HG03097 (cell line): ENCODE measurements around the gene LAMA2.

Experiments
- ATAC-seq: cut with Tn5 transposase; IDR thresholded peaks from one replicate; pipeline ENCODE4 v1.9.1; 2021; ENCODE audit not compliant: unreplicated experiment, low FRiP score

Gene LAMA2

DNA sequence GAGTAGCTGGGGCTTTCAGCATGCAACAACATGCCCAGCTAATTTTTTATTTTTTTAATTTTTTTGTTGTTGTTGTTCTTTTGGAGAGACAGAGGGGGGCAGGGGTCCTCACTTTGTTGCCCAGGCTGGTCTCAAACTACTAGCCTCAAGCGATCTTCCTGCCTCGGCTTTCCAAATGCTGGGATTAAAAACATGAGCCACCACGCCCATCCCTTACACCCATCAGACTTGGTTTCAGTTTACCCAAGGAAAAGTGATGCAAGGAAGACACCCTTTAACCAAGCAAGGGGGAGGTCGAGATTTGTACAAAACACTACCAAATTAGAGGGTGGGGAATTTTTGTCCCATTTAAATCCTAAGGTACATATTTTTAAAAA lies 616.9 kb downstream of the LAMA2 start:
- ATAC-seq = no peak

DNA sequence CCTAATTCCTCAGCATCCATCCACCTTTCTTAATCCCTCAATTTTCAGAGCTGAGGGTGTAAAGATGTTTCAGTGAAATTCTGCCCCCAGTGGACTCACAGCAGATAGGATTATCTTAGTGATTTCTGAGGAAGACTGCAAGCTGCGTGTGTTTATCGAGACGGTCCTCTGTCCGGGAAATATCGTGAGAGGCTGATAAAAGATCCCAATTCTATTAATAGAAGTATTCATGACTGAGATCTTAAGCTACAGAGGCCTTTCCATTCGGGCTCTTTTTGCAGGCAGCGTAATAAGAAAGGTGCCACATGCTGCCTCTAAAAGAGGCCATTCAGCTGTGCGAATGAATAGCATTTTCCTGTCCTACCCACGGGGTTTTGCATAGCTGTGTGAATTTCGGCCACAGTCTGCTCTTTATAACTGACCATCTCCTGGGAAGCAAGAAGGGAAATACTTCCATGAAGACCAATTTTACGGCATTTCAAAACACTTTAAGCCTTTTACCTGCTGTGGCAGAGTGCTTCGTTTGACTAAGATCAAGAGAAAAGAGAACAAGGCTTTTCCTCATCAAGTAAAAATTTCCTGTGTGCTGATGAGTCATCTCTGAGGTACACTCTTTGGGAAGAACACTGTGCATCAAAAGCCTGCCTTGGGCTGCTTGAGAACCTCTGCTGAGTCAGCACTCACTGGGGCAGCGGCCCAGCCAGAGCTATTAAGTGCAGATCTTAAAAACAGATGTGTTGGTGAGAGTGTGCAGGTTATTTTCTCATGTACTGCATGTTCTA lies 618.2 kb downstream of the LAMA2 start:
- ATAC-seq = no peak

DNA sequence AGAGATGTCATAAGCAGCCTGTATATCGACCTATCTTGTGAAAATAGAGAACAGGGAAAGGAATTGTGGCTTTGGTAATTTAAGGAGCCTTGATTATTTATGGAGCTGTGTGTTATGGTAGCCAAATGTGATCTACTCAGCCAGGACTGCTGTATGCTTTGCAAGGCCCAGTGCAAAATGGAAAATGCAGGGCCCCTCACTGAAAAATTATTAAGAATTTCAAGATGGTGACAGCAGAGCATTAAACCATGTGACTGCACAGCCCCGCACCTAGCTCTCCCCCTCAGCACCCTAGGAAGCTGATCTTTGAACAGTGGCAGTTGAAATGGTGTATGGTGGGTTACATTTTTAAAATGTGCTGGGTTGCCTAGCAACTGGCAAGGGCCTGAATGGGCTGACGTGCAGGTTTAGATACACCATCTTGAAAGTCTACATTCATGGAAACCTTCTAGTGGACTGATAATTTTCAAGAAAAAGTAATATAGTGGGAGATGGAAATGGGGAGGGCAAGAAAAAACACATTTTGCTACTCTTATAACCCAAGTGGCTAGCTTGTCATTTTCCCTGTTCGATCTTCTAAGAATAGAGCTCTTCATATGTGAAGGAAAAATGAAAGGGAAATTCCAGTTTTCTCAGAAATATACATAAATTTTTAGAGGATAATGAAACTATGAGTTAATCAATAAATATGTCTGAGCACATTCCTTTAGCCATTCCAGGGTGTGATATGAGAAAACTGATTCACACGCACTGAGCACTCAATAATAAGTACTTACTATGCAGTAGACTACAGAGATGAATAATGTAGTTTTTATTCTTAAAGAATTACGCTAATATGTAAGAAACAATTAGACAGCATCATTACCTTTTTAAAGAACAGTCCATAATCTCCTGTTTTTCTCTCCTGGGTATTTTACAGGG lies 619.1 kb downstream of the LAMA2 start:
- no peak for ATAC-seq

DNA sequence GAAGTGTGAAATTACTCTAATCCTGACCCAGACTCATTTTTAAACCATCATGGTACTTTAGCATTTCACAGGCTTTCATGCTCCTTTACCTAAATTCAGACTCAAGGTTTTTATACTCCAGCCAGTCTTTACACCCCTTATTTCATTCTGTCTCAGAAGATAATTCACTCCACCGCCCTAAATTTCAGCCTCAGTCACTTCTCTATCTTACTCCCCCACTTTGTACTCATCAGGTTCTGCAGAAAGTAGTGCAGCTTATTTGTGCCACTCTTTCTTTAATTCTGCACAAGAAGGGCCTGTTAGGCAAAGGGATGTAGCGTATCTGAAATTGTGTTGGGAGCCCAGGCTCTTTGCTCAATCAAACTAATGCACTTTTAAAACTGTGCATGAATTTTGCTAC lies 621.5 kb downstream of the LAMA2 start:
- ATAC-seq = no peak

DNA sequence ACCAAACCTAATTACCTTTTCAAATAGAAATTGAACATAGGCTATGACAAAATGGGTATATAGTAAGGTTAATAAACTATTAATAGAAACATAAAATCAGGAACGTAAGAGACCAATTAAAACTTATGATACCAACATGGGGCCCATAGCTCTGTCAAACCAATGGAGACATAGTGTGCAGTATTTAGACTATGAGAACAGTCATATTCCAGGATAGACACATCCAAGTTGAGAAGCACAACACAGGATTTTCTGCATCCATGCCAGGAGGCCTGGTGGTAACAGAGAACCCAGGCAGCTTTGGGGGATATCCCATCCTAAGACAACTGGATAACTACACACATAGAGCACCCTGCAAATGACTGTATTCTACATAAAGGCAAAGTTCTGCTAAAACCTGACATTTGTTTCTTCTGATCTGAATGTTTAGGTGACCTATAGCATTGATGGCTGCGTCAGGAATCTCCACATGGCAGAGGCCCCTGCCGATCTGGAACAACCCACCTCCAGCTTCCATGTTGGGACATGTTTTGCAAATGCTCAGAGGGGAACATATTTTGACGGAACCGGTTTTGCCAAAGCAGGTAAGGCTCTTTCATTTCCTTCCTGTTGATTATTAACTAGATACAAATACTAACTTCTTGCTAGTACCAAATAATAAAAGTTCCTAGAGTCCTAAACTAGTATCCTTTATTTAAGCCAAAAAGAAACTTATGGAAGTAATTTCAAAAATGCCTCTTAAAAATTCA lies 624.3 kb downstream of the LAMA2 start:
- ATAC-seq = no peak

DNA sequence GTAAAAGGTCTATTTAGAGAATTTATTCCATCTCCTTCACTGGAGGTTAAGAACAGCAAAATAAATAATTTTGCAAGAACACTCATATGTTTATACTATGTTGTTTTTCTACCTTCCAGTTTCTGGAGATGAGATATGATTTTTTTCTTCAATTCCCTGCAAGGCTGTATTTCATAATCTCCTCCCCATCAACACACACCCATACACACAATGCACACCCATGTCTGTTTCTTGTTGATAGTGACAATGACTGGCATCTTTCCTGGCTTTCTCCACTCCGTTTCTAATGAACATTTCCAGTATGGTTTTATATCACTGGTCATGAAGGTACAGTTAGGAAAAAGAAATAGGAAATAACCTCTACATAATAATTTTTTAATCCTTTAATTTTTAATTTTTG lies 624.9 kb downstream of the LAMA2 start:
- no peak for ATAC-seq

DNA sequence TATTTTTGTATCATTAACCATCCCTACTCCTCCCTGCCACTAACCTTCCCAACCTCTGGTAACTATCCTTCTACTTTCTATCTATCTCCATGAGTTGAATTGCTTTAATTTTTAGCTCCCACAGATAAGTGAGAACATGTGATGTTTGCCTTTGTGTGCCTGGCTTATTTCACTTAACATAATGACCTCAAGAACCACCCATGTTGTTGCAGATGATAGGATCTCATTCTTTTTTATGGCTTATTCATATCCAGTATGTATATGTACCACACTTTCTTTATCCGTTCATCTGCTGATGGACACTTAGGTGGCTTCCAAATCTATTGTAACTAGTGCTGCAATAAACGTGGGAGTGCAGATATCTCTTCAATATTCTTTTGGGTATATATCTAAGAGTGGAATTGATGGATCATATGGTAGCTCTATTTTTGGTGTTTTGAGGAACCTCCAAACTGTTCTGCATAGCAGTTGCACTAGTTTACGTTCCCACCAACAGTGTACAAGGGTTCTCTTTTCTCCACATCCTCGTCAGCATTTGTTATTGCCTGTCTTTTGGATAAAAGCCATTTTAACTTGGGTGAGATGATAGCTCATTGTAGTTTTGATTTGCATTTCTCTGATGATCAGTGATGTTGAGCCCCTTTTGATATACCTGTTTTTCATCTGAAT lies 625.7 kb downstream of the LAMA2 start:
- no peak for ATAC-seq

DNA sequence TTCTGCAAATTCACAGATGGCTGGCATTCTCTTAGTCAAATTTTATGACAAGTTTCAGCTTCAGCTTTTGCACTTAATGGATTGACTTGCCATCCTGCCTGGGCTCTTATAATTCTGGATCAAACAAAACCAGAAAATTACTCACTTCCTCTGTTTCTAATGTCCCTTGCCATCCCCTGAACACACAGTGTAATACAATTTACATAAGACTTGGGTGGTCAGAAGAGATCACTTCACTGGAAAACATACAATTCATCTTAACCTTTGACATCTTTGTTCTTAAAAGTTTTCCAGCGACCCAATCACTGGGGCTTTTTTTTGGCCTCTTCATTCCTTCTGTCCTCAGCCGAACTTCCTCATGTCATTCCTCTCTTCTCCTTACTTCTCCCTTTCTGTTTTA lies 628.0 kb downstream of the LAMA2 start:
- ATAC-seq = no peak

DNA sequence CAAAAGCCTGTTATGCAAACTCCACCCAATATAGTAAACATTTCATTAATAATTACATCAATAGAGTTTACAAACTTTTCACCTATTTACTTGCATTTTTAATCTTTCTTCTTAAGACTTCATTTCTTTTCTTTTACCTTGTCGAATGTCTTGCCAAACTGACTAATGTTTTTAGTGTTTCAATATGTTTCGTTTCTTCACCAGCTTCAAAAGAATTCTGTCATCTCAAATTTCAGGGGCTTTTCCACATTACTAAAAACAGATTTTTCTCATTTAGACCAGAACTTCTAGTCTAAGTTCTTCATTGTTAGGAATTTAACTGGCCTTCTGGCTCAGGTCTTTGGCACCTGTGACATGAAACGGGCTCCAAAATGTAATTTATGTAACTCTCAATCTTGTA lies 630.5 kb downstream of the LAMA2 start:
- no peak for ATAC-seq

DNA sequence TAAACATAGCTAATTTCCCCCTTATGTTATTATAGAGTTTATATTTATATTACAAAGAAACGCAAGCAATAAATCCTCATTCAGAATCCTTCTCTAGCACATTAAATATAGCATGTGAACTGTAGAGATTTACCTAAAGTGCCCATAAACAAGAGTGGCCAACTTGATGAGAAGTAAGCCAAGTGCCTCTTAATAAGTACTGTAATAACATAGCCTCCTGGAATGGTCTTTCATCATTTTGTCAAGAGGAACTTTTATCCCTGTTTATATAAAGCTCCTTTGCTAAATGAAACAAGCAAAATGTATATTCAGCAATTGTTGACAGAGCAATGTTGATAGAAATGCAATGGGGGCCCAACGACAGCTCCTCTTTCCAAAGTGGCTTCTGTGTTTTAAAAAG lies 632.1 kb downstream of the LAMA2 start:
- ATAC-seq = no peak

DNA sequence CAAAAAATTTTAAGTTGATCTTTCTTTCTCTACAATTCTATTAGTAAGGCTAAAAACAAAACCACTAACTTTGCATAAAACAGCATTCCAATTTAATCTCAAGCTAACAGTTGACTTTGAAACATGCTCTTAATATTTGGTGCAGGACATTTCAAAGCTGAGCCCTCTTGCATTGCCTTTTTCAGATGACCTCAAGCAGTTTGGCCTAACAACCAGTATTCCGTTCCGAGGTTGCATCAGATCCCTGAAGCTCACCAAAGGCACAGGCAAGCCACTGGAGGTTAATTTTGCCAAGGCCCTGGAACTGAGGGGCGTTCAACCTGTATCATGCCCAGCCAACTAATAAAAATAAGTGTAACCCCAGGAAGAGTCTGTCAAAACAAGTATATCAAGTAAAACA lies 633.1 kb downstream of the LAMA2 start:
- no peak for ATAC-seq

DNA sequence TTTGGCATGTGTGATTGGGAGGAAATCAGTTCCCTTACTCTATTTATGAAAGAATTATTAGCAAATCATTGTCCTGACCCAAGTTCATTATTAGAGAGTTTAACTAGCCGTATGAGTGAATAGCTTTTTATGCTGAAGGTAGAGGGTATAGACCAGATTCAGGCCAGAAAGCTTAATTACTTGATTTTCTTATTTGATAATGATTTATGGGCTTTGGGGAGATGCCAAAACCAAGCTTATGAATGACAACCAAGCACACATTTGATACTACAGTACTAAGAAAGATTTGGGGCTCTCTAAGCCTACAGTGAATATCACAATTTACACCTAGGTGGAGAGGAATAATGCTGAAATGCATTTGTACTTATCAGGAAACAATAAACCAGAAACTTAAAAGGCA lies 633.8 kb downstream of the LAMA2 start:
- no peak for ATAC-seq

DNA sequence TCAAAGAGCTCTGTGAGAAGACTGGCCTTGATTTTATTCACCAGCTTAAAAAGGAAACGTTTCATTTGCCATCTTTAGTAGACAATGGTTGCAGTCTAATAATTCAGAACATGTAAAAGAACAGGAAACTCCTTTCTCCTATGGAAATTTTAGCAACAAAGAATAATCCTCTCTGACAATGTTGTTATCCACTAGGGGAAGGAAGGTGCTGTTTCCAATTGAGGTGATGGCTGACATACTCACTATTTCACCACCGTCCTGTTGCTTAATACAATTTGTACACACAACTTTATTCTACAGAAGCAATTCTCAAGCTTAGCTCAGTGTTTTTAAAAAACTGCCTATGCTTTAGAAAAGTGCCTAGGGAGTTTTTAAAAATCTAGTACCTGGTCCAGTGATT lies 634.4 kb downstream of the LAMA2 start:
- no peak for ATAC-seq

DNA sequence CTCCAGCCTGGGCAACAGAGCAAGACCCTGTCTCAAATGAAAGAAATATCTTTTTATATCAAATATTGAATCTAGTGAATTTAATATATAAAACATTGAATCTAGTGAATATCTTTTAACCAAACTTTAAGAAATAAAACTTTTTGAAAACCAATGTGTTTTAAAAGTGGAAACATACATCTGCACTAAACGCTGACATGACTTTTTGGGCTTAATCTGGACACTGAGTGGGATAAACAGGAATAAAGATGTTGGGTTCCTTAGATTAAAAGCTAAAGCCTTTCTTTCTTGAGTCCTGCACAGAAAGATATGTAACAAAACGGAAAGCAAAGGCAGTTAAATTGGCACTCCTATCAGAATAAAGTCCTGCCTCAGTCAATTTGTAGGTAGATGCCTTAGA lies 636.8 kb downstream of the LAMA2 start:
- no peak for ATAC-seq

DNA sequence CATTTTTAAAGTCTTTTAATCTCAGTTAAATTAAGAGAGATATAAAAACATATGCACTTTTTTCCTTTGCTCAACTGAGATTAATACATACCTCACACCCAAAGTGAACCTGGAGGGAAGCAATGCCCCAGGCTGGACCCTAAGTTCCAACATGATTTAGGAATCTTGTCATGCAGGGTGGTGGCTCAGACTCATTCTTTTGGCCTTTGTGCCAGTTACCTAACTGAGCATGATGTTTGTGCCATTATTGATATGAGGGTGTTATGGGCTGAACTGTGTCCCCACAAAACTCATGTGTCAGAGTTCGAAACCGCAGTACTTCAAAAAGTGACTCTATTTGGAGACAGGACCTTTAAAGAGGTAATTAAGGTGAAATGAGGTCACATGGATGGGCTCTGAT lies 639.0 kb downstream of the LAMA2 start:
- no peak for ATAC-seq

DNA sequence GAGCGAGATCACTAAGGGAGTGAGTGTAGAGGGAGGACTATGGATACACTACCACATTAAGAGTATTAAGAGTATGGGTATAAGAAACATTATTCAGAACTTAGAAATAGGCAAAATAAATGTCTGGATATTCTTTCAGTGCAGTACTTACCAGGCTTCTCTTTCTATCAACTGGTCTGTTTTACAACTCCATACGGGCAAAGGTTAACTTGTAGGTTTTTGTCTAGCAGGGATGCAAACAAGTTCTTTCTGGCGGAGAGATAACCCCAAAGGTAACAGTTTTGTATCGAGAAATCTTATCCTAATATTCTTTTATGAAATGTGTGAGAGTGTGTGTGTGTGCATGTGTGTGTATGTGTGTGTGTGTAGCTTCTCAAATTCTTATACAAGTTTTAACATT lies 640.9 kb downstream of the LAMA2 start:
- ATAC-seq = no peak

DNA sequence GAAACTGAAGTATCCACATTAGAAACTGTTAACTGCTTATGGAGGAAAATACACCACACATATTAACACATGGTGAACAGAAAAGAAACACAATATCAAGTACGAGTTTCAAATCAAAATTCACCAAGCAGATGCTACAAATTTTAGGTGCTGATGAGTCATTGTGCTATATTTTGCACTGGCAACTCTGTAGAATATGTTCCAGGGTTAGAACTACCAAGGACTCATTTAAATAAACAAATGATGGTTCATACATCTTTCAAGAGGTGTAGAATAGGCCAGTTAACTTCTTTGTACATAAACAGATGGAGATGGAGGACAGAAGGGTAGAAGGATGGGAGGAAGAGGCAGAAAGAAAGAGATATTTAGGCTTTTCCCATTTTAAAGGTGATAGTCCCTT lies 642.1 kb downstream of the LAMA2 start:
- ATAC-seq = no peak

DNA sequence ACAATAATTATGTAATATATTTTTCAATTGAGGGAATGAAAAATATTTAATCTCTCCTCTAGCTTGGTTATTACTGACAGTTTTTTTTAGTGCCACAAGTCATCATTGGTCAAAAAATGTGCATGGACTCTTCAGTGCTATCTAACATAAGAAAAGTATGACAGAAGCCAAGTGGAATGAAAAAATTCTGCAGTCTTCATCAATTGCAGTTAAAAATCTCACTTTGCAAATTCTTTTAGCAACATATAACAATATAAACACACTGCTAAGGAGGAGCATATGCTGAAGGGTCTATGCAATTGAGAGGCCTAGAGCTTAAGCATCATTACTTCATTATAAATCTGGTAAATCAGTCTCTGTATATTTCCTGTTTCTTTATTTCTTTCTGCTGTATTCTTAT lies 652.0 kb downstream of the LAMA2 start:
- ATAC-seq = no peak

DNA sequence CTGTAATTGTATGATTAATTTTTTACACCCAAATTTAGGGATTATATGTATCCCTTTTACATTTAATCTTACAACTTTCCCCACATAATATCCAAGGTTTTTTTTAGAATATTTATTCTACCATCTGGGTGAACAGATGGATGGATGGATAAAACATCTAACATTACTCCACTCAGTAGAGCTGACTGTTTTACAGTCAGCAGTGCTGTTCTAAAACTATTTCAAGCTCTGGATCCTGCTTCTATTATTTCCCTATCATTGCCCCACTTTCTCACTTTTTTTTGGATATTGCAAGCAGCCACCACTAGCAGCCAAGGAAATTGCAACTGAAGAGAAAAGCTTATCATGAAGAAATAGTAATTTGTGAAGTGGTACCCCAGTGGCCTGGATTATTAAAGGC lies 653.3 kb downstream of the LAMA2 start:
- no peak for ATAC-seq

DNA sequence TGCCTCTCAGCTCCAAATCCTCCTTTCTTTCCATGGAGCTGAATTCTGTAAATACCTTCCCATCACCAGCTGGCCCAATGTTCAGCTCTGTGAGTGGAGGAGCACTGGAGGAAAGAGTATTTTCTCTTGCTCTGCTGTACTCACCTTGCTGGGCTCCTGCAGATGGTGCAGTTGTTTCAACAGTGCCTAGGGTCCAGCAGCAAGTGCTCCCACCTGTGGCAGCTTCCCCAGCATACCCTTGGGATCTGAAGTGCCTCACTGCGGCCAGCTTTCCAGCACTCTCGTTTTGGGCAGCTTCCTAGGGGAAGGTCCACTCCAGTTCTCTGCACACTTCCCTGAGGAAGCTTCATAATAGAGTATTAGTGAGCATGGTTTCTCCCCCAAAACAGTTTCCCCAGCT lies 656.1 kb downstream of the LAMA2 start:
- no peak for ATAC-seq

DNA sequence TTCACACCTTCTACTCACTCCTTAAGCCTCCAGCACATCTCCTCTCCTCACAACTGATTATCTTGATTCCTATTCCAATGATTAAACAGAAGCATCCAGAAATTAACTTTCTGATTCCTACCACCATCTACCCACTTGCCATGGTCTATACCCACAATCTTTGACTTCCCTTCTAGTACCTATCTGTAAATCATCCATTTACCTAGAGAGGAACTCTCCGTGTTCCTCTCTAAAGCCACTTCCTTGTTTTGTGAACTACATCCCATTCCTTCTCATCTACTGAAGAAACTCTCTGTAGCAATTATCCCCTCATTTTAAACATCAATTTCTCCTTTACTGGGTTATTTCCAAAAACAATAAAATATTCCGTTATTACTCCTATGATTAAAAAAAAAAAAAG lies 659.8 kb downstream of the LAMA2 start:
- no peak for ATAC-seq
